Measurements from ENCODE around the gene ST6GALNAC5.

DNA sequence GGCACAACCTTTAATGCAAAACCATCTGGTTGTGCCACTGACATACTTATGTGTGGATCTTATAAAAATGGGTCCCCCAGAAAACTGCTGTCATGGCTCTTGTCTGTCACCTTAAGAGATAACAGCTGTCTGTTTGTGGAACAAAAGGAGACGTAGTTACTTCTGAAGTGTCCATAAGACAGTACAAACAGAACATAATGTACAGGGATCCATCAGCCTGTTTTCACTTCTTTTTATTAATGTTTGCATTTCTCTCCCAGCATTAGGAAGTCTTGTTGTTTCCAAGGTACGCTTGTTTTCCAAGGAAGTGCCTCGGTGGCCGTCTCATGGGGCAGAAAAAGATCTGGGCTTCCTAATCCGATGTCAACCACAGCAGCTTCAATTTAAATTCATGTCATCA, 11.2 kb upstream of the ST6GALNAC5 start:
- TF ChIP-seq, protein P1, sequence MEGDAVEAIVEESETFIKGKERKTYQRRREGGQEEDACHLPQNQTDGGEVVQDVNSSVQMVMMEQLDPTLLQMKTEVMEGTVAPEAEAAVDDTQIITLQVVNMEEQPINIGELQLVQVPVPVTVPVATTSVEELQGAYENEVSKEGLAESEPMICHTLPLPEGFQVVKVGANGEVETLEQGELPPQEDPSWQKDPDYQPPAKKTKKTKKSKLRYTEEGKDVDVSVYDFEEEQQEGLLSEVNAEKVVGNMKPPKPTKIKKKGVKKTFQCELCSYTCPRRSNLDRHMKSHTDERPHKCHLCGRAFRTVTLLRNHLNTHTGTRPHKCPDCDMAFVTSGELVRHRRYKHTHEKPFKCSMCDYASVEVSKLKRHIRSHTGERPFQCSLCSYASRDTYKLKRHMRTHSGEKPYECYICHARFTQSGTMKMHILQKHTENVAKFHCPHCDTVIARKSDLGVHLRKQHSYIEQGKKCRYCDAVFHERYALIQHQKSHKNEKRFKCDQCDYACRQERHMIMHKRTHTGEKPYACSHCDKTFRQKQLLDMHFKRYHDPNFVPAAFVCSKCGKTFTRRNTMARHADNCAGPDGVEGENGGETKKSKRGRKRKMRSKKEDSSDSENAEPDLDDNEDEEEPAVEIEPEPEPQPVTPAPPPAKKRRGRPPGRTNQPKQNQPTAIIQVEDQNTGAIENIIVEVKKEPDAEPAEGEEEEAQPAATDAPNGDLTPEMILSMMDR (tag by site-specific recombination; IDR thresholded peaks at IDR 0.05): no peak
- TF ChIP-seq SP2 (tag by site-specific recombination; IDR thresholded peaks at IDR 0.05): no peak
- no peak for TF ChIP-seq OSR2 (tag by site-specific recombination; IDR thresholded peaks at IDR 0.05)
- TF ChIP-seq, protein P2, sequence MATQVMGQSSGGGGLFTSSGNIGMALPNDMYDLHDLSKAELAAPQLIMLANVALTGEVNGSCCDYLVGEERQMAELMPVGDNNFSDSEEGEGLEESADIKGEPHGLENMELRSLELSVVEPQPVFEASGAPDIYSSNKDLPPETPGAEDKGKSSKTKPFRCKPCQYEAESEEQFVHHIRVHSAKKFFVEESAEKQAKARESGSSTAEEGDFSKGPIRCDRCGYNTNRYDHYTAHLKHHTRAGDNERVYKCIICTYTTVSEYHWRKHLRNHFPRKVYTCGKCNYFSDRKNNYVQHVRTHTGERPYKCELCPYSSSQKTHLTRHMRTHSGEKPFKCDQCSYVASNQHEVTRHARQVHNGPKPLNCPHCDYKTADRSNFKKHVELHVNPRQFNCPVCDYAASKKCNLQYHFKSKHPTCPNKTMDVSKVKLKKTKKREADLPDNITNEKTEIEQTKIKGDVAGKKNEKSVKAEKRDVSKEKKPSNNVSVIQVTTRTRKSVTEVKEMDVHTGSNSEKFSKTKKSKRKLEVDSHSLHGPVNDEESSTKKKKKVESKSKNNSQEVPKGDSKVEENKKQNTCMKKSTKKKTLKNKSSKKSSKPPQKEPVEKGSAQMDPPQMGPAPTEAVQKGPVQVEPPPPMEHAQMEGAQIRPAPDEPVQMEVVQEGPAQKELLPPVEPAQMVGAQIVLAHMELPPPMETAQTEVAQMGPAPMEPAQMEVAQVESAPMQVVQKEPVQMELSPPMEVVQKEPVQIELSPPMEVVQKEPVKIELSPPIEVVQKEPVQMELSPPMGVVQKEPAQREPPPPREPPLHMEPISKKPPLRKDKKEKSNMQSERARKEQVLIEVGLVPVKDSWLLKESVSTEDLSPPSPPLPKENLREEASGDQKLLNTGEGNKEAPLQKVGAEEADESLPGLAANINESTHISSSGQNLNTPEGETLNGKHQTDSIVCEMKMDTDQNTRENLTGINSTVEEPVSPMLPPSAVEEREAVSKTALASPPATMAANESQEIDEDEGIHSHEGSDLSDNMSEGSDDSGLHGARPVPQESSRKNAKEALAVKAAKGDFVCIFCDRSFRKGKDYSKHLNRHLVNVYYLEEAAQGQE (tag by site-specific recombination; IDR thresholded peaks at IDR 0.05): no peak
- TF ChIP-seq ZNF16 (tag by site-specific recombination; IDR thresholded peaks at IDR 0.05; ENCODE audit: low read depth): no peak
- TF ChIP-seq, protein P3, sequence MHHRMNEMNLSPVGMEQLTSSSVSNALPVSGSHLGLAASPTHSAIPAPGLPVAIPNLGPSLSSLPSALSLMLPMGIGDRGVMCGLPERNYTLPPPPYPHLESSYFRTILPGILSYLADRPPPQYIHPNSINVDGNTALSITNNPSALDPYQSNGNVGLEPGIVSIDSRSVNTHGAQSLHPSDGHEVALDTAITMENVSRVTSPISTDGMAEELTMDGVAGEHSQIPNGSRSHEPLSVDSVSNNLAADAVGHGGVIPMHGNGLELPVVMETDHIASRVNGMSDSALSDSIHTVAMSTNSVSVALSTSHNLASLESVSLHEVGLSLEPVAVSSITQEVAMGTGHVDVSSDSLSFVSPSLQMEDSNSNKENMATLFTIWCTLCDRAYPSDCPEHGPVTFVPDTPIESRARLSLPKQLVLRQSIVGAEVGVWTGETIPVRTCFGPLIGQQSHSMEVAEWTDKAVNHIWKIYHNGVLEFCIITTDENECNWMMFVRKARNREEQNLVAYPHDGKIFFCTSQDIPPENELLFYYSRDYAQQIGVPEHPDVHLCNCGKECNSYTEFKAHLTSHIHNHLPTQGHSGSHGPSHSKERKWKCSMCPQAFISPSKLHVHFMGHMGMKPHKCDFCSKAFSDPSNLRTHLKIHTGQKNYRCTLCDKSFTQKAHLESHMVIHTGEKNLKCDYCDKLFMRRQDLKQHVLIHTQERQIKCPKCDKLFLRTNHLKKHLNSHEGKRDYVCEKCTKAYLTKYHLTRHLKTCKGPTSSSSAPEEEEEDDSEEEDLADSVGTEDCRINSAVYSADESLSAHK (tag by site-specific recombination; IDR thresholded peaks at IDR 0.05): no peak
- TF ChIP-seq ZSCAN30 (tag by site-specific recombination; IDR thresholded peaks at IDR 0.05): no peak
- TF ChIP-seq YY1 (tag by site-specific recombination; IDR thresholded peaks at IDR 0.05): no peak
- no peak for TF ChIP-seq ZBTB17 (tag by site-specific recombination; IDR thresholded peaks at IDR 0.05)
- TF ChIP-seq ZNF76 (tag by site-specific recombination; IDR thresholded peaks at IDR 0.05; ENCODE audit: borderline replicate concordance, low read depth): no peak
- TF ChIP-seq ZNF416 (tag by site-specific recombination; IDR thresholded peaks at IDR 0.05): no peak
- no peak for TF ChIP-seq ZNF223 (tag by site-specific recombination; IDR thresholded peaks at IDR 0.05)
- TF ChIP-seq, protein P4, sequence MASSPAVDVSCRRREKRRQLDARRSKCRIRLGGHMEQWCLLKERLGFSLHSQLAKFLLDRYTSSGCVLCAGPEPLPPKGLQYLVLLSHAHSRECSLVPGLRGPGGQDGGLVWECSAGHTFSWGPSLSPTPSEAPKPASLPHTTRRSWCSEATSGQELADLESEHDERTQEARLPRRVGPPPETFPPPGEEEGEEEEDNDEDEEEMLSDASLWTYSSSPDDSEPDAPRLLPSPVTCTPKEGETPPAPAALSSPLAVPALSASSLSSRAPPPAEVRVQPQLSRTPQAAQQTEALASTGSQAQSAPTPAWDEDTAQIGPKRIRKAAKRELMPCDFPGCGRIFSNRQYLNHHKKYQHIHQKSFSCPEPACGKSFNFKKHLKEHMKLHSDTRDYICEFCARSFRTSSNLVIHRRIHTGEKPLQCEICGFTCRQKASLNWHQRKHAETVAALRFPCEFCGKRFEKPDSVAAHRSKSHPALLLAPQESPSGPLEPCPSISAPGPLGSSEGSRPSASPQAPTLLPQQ (tag by site-specific recombination; IDR thresholded peaks at IDR 0.05): no peak
